HG02884 (cell line): Measurements from ENCODE around the gene DUSP28.

Source experiments
- ATAC-seq: cut with Tn5 transposase; IDR thresholded peaks from one replicate; pipeline ENCODE4 v1.9.1; 2021; ENCODE audit warnings: mild to moderate bottlenecking, moderate library complexity; ENCODE audit not compliant: unreplicated experiment

The DUSP28 gene

GRCh38 chr2:240571314-240571973 lies 11.3 kb downstream of the DUSP28 start:
- no peak for ATAC-seq

- ATAC-seq, result no peak
These were observed 12.2 kb downstream of the DUSP28 start for GRCh38 chr2:240572141-240573031.

DNA sequence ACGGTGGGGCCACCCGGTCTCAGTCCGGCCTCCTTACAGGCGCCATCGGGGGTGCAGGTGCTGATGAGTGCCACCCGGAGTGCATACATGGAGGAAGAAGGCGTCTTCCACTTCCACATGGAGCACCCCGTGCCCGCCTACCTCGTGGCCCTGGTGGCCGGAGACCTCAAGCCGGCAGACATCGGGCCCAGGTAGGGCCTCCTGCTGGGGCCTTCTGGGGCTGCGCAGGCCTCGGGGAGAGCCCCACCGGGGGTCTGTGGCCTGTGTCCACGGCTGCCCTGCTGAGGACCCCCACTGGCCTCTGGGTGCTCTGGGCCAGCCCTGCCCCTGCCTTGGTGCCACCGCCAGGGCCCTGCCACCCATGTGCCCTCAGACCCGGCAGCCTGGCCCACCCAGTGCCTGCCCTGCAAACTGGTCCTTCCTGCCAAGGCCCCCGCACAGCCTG lies 12.9 kb downstream of the DUSP28 start:
- ATAC-seq, result no peak

GRCh38 chr2:240573516-240574385 lies 13.6 kb downstream of the DUSP28 start:
- no peak for ATAC-seq

- ATAC-seq, result no peak
These were observed 14.4 kb downstream of the DUSP28 start for GRCh38 chr2:240574386-240575100.

- ATAC-seq, result no peak
These were observed 15.2 kb downstream of the DUSP28 start for GRCh38 chr2:240575101-240575965.

GRCh38 chr2:240576036-240576435 lies 15.9 kb downstream of the DUSP28 start:
- no peak for ATAC-seq

DNA sequence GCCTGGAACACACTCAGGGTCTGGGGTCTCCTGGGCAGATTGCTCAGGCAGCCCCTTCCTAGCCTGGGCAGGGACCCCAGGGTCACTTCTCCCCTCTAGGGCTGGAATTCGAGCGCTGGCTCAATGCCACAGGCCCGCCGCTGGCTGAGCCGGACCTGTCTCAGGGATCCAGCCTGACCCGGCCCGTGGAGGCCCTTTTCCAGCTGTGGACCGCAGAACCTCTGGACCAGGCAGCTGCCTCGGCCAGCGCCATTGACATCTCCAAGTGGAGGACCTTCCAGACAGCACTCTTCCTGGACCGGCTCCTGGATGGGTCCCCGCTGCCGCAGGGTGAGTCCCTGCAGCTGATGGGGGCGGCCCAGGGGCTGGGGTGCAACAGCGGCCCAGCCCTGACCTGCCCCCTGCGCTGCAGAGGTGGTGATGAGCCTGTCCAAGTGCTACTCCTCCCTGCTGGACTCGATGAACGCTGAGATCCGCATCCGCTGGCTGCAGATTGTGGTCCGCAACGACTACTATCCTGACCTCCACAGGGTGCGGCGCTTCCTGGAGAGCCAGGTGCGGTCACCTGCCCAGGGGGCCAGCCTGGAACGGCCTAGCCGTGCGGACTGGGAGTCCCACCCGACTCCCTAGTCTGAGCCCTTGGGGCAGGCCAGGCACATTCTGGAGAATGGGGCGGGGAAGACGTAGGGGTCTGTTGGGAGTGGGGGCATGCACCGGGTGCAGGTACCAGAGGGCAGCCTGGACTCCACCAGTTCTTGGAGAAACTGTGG lies 16.5 kb downstream of the DUSP28 start:
- no peak for ATAC-seq

DNA sequence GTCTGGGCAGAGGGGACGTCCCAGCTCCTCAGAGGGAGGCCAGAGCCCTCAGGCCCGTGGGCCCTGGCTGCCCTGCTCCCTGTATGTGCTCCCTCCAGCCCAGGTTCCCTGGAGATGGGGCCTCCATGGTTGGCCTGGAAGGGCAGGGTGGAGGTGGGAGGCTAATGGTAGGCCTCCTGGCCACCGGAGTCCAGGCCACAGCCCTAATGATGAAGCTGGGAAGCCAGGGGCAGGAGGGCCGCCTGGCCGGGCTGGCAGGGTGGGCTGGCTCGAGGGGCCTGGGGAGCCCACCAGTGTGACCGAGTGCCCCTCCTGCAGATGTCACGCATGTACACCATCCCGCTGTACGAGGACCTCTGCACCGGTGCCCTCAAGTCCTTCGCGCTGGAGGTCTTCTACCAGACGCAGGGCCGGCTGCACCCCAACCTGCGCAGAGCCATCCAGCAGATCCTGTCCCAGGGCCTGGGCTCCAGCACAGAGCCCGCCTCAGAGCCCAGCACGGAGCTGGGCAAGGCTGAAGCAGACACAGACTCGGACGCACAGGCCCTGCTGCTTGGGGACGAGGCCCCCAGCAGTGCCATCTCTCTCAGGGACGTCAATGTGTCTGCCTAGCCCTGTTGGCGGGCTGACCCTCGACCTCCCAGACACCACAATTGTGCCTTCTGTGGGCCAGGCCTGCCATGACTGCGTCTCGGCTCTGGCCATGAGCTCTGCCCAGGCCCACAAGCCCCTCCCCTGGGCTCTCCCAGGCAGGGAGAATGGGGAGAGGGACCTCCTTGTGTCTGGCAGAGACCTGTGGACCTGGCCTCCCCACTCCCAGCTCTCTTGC lies 17.3 kb downstream of the DUSP28 start:
- ATAC-seq, result no peak

GRCh38 chr2:240578110-240578450 lies 17.9 kb downstream of the DUSP28 start:
- ATAC-seq, result no peak

DNA sequence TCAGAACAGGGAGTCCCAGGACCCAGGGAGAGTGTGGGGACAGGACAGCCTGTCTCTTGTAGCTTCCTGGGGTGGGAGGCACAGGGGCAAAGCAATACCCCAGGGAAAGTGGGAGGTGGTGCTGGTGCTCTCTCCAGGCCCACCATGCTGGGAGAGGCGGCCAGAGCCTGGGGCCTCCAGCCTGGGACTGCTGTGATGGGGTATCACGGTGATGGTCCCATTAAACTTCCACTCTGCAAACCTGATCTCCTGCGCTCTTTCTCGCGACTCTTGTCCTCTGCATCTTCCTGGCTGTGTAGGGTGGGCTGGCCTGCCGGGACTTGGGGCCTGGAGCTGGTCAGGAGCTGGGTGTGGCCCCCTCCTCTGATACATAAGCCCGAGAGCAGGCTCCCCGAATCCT lies 18.3 kb downstream of the DUSP28 start:
- ATAC-seq, result no peak

DNA sequence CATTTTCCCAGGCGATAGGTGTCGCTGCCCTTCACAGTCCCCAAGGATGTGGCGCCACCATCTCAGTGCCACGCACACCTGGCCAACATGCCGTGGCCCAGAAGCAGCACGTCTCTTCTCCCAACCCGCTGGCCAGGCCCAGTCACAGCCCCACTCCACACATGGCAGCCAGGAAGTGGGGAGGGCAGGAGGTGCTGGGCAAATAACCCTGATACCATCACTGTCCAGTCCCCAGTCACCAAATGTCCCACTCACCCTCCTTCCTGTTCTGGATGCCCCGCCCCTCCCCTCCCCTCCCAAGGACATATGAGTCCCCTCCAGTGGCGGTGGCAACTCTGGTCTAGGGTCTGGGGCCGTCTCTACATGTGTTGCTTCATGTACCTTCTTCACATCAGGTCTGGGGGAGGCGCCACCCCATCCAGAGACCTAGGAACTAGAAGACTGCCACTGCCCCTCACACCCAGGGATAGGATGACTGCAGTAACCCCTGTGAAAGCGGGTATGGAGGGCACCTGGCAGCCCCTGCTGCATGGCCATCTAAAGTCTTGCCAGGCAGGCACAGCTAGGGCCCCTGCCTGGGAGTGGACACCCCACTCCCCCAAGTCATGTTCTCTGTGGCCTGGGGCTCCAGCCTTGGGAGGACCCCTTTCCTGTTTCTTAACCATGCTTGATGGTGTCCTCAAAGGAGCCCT lies 19.1 kb downstream of the DUSP28 start:
- no peak for ATAC-seq

DNA sequence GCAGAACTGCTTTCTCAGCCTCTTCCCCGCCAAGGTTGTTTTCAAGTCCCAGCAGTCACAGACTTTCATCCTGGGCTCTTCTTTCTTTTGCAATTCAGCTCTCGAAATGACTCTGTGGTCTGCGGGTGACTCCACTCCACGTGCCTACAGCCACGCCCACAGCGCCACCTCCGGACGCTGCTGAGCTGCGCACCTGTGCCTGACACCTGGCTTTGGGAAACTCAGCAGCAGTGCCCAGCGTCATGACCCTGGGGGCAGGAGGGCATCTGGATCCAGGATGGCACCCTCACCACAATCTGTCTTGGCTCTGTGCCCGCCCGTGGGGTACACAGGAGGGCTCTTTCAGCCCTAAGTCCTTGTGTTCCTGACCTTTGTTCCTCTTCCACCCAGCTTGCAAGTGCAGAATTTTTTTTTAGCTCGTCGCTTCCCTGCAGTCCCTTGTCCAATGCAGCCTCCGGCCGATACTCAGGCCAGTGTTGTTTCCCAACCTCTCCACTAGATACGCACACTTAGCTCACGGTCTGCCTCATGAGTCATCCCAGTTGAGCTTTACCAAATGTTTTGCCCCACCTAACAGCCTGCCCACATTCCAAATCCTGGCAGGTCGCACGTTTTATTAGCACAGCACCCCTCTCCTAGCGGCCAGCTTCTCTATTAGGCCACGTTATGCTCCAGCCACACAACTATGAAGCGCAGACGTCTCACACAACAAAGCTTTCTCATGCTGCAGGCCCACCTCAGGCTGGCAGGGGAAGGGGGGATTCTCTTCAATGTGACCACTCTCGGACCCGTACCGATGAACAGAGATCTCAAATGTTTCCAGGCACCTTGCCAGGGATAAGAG lies 19.8 kb downstream of the DUSP28 start:
- ATAC-seq, result no peak

DNA sequence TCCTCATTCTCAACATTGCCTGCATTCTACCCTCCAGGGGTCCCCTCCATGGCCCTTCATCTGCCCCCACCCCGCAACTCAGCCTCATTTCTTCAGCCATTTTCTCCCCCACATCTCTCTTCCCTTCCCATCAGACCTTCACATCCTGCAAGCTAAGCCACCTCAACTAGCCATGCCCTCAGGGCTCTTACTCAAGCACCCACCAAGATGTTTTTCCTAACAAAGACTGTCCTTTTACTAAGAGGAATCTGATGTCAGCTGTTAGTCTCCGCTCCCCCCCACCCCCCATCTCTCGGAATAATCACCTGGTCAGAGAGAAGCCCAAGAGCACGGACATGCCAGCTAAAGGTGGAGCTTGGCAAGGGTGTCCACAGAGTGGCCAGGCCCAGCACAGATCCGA lies 21.7 kb downstream of the DUSP28 start:
- ATAC-seq, result no peak

GRCh38 chr2:240582781-240583180 lies 22.6 kb downstream of the DUSP28 start:
- ATAC-seq, result no peak

- no peak for ATAC-seq
These were observed 23.6 kb downstream of the DUSP28 start for GRCh38 chr2:240583774-240584173.
